ENCODE measurements around the gene FOXE1. TPM values are rescaled to one million over a fixed set of nuclear protein-coding genes. Genes with fewer than 3 reads are reported as not detected.

FOXE1 gene
- total and polyA plus RNA-seq, 2 of the 13 experiments (the other 11 are each of a cell fraction or from before 2014, with no cell fraction given): not detected

GRCh38 chr9:97852001-97852398 is 1.0 kb upstream of the FOXE1 start:
- no peak overlapping the region for H3K4me2 ChIP-seq (ENCODE audit: low read depth, low read length)
- no peak for TF ChIP-seq ZNF766 (CRISPR knock-in tag; IDR thresholded peaks at IDR 0.05; ENCODE audit: borderline replicate concordance)
- TF ChIP-seq ZNF83 (CRISPR knock-in tag; IDR thresholded peaks at IDR 0.05; ENCODE audit: borderline replicate concordance): no peak
- no peak for TF ChIP-seq SIX1 (CRISPR knock-in tag; IDR thresholded peaks at IDR 0.05; ENCODE audit: borderline replicate concordance)
- no peak for TF ChIP-seq ELF4 (CRISPR knock-in tag; IDR thresholded peaks at IDR 0.05; ENCODE audit: borderline replicate concordance)
- no peak for TF ChIP-seq BRF2 (CRISPR knock-in tag; IDR thresholded peaks at IDR 0.05)
- TF ChIP-seq ZNF589 (CRISPR knock-in tag; conservative IDR thresholded peaks at IDR 0.05): no peak
- TF ChIP-seq ZNF616 (CRISPR knock-in tag; IDR thresholded peaks at IDR 0.05; ENCODE audit: low read depth): no peak
- TF ChIP-seq ZNF24 (IDR thresholded peaks at IDR 0.05): no peak
- H3K36me3 ChIP-seq (replicated peaks in 1 of 2; ENCODE audit: control insufficient read depth in 1 of 2, insufficient read depth in 2 of 2, low read length in 2 of 2): no peaks in the 10 kb centered on the region
- in situ Hi-C loops (cut with HindIII; ENCODE audit: extremely low pct_ligation_motif_present, low pct_unique_long_range_greater_than_20kb) (no loop called here), intact Hi-C loops (cut with micrococcal nuclease; ENCODE audit: unreplicated experiment) (no loop called here)
- DNase-seq (ENCODE audit: low spot score): no peak
- CTCF ChIA-PET (ENCODE audit: low intra/inter-chr PET ratio, low total read pairs): no interaction called here
- 42% methylated on average over 17 of the region's 24 CpGs for WGBS (ENCODE audit: low lambda C conversion rate)
- H3K4me3 ChIP-seq (replicated peaks in 1 of 3; ENCODE audit: insufficient read depth in 1 of 3, low read depth in 2 of 3, low read length in 3 of 3): no peak overlapping the region
- H2AFZ ChIP-seq (ENCODE audit: low read length): no peak overlapping the region
- no peak for ATAC-seq
- POLR2A ChIA-PET: no interaction called here
- H3K79me2 ChIP-seq (ENCODE audit: insufficient read depth, low read length): no peaks in the 10 kb centered on the region
- no peak overlapping the region for H3K27ac ChIP-seq (ENCODE audit: extremely low read length, insufficient read depth, low read length)
- H3K27me3 ChIP-seq (ENCODE audit: control insufficient read depth in 1 of 2, insufficient read depth in 2 of 2, low read length in 2 of 2): peaks cover 9 to 62% of the 10 kb centered on the region in 2 experiments; a peak in 4 of 5 replicates
- H4K20me1 ChIP-seq (ENCODE audit: insufficient read depth, low read length): no peaks in the 10 kb centered on the region
- no peak for FAIRE-seq
- no peaks in the 10 kb centered on the region for H3K9me3 ChIP-seq (ENCODE audit: low read length)
- H3K4me1 ChIP-seq (ENCODE audit: insufficient read depth, low read length): no peaks in the 10 kb centered on the region
- BruUV-seq (replicated peaks): no TSS peak
- H3K9ac ChIP-seq (ENCODE audit: insufficient read depth, low read depth, low read length): no peak overlapping the region
